RWPE1 (cell line): ENCODE data around the gene PCDH9.

Source experiments
- CTCF ChIA-PET: fragments of 350-600 bp; sonication (Branson Sonifier 250); formaldehyde crosslinking; extraction: SDS; loops from one replicate; lab custom pipeline; 2021; lab: Yijun Ruan, JAX
- POLR2A ChIA-PET: fragments of 400-600 bp; formaldehyde crosslinking; extraction: SDS; loops from one replicate; lab custom pipeline; 2020; ENCODE audit warnings: antibody characterized with exemption; ENCODE audit not compliant: low non-redundant PET; lab: Yijun Ruan, JAX
- DNase-seq: peaks from one replicate; pipeline ENCODE4 v3.0.0; 2012; ENCODE audit warnings: low spot score
- H3K27ac ChIP-seq: fragments of 450-650 bp; 2 replicates; pipeline ENCODE4 v1.5.1; 2017
- CTCF ChIP-seq: fragments of 450-650 bp; conservative IDR thresholded peaks from 2 replicates; pipeline ENCODE4 v1.5.1; 2017; ENCODE audit warnings: low read depth, mild to moderate bottlenecking

The PCDH9 gene

DNA sequence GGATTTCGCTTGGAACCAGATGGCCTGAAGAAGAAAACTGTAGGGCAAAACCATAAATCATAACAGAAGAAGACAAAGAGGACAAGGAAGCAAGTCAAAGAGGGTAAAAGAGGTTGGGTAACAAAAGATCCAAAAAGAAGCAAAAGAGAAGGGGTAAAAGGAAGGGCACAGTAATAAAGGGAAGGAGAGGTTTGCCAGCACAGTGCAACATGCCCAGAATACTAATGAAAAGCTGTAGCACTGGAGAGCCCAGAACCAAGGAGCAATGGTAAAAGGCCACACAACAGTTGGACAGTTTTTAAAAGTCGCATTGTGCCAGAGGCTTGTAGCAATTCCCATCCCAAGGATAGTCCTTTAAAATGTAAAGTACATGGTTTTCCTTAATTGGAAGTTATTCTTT, 506.6 kb downstream of the PCDH9 start:
- no peak overlapping the region for H3K27ac ChIP-seq
- ChIA-PET CTCF (no interaction called here), POLR2A (no interaction called here)
- TF ChIP-seq CTCF, result no peak
- DNase-seq, result no peak

GRCh38 chr13:66716538-66716937, 513.6 kb downstream of the PCDH9 start:
- CTCF ChIA-PET, result interaction anchor here (0.6 kb wide), 2 partner anchors 106 to 537 kb away, joined by 3 to 4 read pairs; no protein-coding TSS in a partner anchor
- TF ChIP-seq CTCF, result no peak
- H3K27ac ChIP-seq, result no peak overlapping the region
- POLR2A ChIA-PET, result no interaction called here
- DNase-seq, result no peak

DNA sequence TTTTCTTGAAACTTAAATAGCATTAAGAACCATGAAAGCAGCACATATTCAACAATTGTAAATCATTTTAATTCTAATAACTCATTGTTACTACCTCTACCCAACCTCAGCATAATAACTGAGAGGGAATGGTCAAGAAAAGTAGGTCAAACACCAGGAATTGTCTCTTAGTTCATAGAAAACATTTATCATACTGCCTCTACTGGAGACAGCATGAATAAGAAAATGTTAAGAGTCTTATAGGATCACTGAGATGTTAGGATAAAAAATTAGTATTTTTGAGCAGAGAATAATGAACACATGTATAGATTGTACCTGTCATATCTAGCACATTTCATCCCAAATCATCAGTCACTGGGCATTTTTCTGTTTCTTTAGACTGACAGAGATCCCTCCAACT, 515.3 kb downstream of the PCDH9 start:
- no peak overlapping the region for H3K27ac ChIP-seq
- no peak for DNase-seq
- POLR2A ChIA-PET, result no interaction called here
- no peak for TF ChIP-seq CTCF
- CTCF ChIA-PET, result no interaction called here

DNA sequence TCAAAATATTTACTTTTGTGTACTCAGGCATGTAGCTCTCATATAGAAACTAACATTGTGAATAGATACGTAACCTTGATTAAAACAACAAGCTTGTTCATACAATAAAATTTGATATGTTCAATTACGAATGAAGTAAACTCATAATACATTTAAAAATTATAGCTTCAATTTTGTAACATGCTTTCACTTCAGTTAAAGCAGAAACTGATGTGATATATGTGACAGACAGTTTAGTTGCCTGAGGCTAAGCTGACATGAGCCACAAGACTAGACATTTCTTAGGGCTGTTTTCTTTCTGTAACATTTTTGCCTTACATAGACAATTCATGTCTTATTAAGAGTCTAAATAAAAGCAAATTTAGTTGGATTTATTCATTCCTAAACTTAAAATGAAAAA, 526.0 kb downstream of the PCDH9 start:
- no peak for TF ChIP-seq CTCF
- ChIA-PET POLR2A (no interaction called here), CTCF (interaction anchor here (0.6 kb wide), 1 partner anchor 1761 kb away, joined by 3 read pairs; no protein-coding TSS in a partner anchor)
- H3K27ac ChIP-seq, result no peak overlapping the region
- no peak for DNase-seq

- ChIA-PET POLR2A (no interaction called here), CTCF (no interaction called here)
- DNase-seq, result no peak
- H3K27ac ChIP-seq, result no peak overlapping the region
- no peak for TF ChIP-seq CTCF
Observed at GRCh38 chr13:66703597-66703996, 526.5 kb downstream of the PCDH9 start.

GRCh38 chr13:66700117-66700601, 530.0 kb downstream of the PCDH9 start:
- POLR2A ChIA-PET, result no interaction called here
- no peak for DNase-seq
- H3K27ac ChIP-seq, result no peak overlapping the region
- CTCF ChIA-PET, result no interaction called here
- TF ChIP-seq CTCF, result no peak
